ENCODE data around the gene WNT7A.

DNA sequence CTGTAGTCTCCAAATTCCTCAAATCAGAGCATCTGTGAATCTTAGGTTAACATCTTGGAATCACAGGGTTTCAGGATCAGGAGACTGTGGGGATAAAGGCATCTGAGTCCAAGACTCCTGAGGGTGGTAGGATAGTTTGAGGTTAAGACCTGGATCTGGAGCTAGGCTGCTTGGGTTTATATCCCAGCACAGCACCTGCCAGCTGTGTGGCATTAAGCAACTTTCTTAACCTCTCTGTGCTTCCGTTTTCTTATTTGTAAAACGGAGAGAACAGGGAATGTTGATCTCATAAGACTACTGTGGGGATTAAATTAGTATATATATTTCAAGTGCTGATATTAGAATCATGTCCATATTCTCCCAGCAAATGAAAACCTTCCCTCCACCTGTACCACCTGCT is 33.6 kb downstream of the WNT7A start:
- TF ChIP-seq, protein P1, sequence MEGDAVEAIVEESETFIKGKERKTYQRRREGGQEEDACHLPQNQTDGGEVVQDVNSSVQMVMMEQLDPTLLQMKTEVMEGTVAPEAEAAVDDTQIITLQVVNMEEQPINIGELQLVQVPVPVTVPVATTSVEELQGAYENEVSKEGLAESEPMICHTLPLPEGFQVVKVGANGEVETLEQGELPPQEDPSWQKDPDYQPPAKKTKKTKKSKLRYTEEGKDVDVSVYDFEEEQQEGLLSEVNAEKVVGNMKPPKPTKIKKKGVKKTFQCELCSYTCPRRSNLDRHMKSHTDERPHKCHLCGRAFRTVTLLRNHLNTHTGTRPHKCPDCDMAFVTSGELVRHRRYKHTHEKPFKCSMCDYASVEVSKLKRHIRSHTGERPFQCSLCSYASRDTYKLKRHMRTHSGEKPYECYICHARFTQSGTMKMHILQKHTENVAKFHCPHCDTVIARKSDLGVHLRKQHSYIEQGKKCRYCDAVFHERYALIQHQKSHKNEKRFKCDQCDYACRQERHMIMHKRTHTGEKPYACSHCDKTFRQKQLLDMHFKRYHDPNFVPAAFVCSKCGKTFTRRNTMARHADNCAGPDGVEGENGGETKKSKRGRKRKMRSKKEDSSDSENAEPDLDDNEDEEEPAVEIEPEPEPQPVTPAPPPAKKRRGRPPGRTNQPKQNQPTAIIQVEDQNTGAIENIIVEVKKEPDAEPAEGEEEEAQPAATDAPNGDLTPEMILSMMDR (IDR thresholded peaks at IDR 0.05; ENCODE audit: borderline replicate concordance, extremely low read depth, low read length, poor library complexity, severe bottlenecking), result no peak
- no peak for TF ChIP-seq EZH2 (IDR thresholded peaks at IDR 0.05; ENCODE audit: borderline replicate concordance, low read depth, low read length, severe bottlenecking)

Measured in DND-41 (cell line).